ENCODE results near the gene GPR78. TPM values are rescaled to one million over a fixed set of nuclear protein-coding genes. Genes with fewer than 3 reads are reported as not detected.

GPR78 gene
- total and polyA plus RNA-seq, 2 of the 4 experiments (the other 2 are of a cell fraction): under 0.01 to 0.10 TPM

Other genes with a start within 250 kb of the GPR78 start
- 24.2 and 25.8 TPM in 2 replicates for gene ACOX3, start 139.7 kb upstream of the GPR78 start, total RNA-seq (2012; rRNA removed)
- gene ACOX3, start 139.7 kb upstream of the GPR78 start, polyA plus RNA-seq (2012; rRNA removed): 13.2 and 15.2 TPM in 2 replicates
- 7.3 and 9.7 TPM in 2 replicates for gene TRMT44, start 139.6 kb upstream of the GPR78 start, total RNA-seq (2012; rRNA removed)
- 6.3 and 8.1 TPM in 2 replicates for gene TRMT44, start 139.6 kb upstream of the GPR78 start, polyA plus RNA-seq (2012; rRNA removed)
- 0.56 and 0.90 TPM in 2 replicates for gene CPZ, start 12.4 kb downstream of the GPR78 start, total RNA-seq (2012; rRNA removed)
- 8.2 and 10.3 TPM in 2 replicates for gene CPZ, start 12.4 kb downstream of the GPR78 start, polyA plus RNA-seq (2012; rRNA removed)

Measured in IMR-90 (cell line).